HEK293 (cell line): ENCODE results near the gene COL15A1.

Experiments used
- CTCF ChIA-PET: fragments of 350-600 bp; formaldehyde crosslinking; extraction: SDS; loops from one replicate; lab custom pipeline; 2021; ENCODE audit warnings: antibody characterized with exemption; lab: Yijun Ruan, JAX
- POLR2A ChIA-PET: fragments of 300-600 bp; formaldehyde crosslinking; extraction: SDS; loops from one replicate; lab custom pipeline; 2020; ENCODE audit warnings: antibody characterized with exemption, inconsistent platforms; lab: Yijun Ruan, JAX
- H3K27ac ChIP-seq: fragments of 200-500 bp; sonication (Bioruptor generic); 2 replicates; pipeline ENCODE4 v1.5.1; 2014; ENCODE audit warnings: low read depth, low read length, control low read depth, inconsistent platforms; ENCODE audit errors: extremely low read depth
- H3K36me3 ChIP-seq, 2 experiments: fragments of 200-500 bp in 1 of 2; sonication (Bioruptor generic) in 1 of 2; 1 replicate in 1 of 2; 2 replicates in 1 of 2; pipeline ENCODE4 v1.5.1; 2014 to 2017; ENCODE audit warnings: inconsistent platforms in 2 of 2, low read length in 2 of 2; ENCODE audit not compliant: control insufficient read depth in 2 of 2, insufficient read depth in 1 of 2
- H3K4me1 ChIP-seq: fragments of 200-500 bp; sonication (Bioruptor generic); 2 replicates; pipeline ENCODE4 v1.5.1; 2014; ENCODE audit warnings: mild to moderate bottlenecking, low read length, inconsistent platforms; ENCODE audit not compliant: control insufficient read depth, insufficient read depth
- H3K4me3 ChIP-seq: 2 replicates; pipeline ENCODE4 v1.5.1; 2011; ENCODE audit warnings: low read depth, mild to moderate bottlenecking, control low read depth, low read length, moderate library complexity
- H3K9me3 ChIP-seq: fragments of 200-500 bp; sonication (Bioruptor generic); 2 replicates; pipeline ENCODE4 v1.5.1; 2014; ENCODE audit warnings: low read depth, low read length, inconsistent platforms; ENCODE audit not compliant: control insufficient read depth, insufficient read depth
- ATF2 ChIP-seq: fragments of 450-650 bp; formaldehyde crosslinking; IDR thresholded peaks from 2 replicates; pipeline ENCODE4 v1.5.1; 2016; ENCODE audit warnings: missing biosample characterization, missing genetic modification characterization, low read depth
- PRDM1 ChIP-seq: fragments of 450-650 bp; formaldehyde crosslinking; IDR thresholded peaks from 2 replicates; pipeline ENCODE4; 2016; ENCODE audit warnings: missing biosample characterization, missing genetic modification characterization
- SP2 ChIP-seq: fragments of 450-650 bp; formaldehyde crosslinking; IDR thresholded peaks from 2 replicates; pipeline ENCODE4 v1.5.1; 2016; ENCODE audit warnings: missing biosample characterization, missing genetic modification characterization
- ZFP69B ChIP-seq: fragments of 450-650 bp; formaldehyde crosslinking; IDR thresholded peaks from 2 replicates; pipeline ENCODE4 v1.5.1; 2016; ENCODE audit warnings: missing biosample characterization, missing genetic modification characterization
- ZNF121 ChIP-seq: fragments of 450-650 bp; formaldehyde crosslinking; IDR thresholded peaks from 2 replicates; pipeline ENCODE4 v1.5.1; 2016; ENCODE audit warnings: missing biosample characterization, missing genetic modification characterization
- ZNF24 ChIP-seq: fragments of 450-650 bp; formaldehyde crosslinking; IDR thresholded peaks from 2 replicates; pipeline ENCODE4 v1.5.1; 2016; ENCODE audit warnings: missing biosample characterization, missing genetic modification characterization
- ZNF585B ChIP-seq: fragments of 450-650 bp; formaldehyde crosslinking; IDR thresholded peaks from 2 replicates; pipeline ENCODE4 v1.5.1; 2016; ENCODE audit warnings: missing biosample characterization, missing genetic modification characterization
- ZNF624 ChIP-seq: fragments of 450-650 bp; formaldehyde crosslinking; IDR thresholded peaks from 2 replicates; pipeline ENCODE4 v1.5.1; 2017; ENCODE audit warnings: missing biosample characterization, missing genetic modification characterization
- ZNF76 ChIP-seq: fragments of 450-650 bp; formaldehyde crosslinking; IDR thresholded peaks from 2 replicates; pipeline ENCODE4; 2016; ENCODE audit warnings: low read depth, missing biosample characterization, missing genetic modification characterization, borderline replicate concordance
- ZNF776 ChIP-seq: fragments of 450-650 bp; formaldehyde crosslinking; IDR thresholded peaks from 2 replicates; pipeline ENCODE4 v1.5.0; 2017; ENCODE audit warnings: missing biosample characterization, missing genetic modification characterization, borderline replicate concordance
- ZNF785 ChIP-seq: fragments of 450-650 bp; formaldehyde crosslinking; IDR thresholded peaks from 2 replicates; pipeline ENCODE4 v1.5.1; 2016; ENCODE audit warnings: missing biosample characterization, missing genetic modification characterization
- ZSCAN16 ChIP-seq: fragments of 450-650 bp; formaldehyde crosslinking; IDR thresholded peaks from 2 replicates; pipeline ENCODE4 v1.5.1; 2016; ENCODE audit warnings: missing biosample characterization, missing genetic modification characterization
- TF ChIP-seq, protein P1 (sequence below): fragments of 450-650 bp; formaldehyde crosslinking; IDR thresholded peaks from 2 replicates; pipeline ENCODE4; 2016; ENCODE audit warnings: missing biosample characterization, missing genetic modification characterization
- TF ChIP-seq, protein P2 (sequence below): IDR thresholded peaks from 2 replicates; pipeline ENCODE4 v1.6.1; 2011; ENCODE audit warnings: mild to moderate bottlenecking, low read depth, low read length, borderline replicate concordance
- TF ChIP-seq, protein P3 (sequence below): fragments of 450-650 bp; formaldehyde crosslinking; IDR thresholded peaks from 2 replicates; pipeline ENCODE4 v1.5.1; 2016; ENCODE audit warnings: missing biosample characterization, missing genetic modification characterization
- TF ChIP-seq, protein P4 (sequence below): fragments of 450-650 bp; formaldehyde crosslinking; IDR thresholded peaks from 2 replicates; pipeline ENCODE4 v1.5.1; 2017; ENCODE audit warnings: missing biosample characterization, missing genetic modification characterization
- TF ChIP-seq, protein P5 (sequence below): fragments of 450-650 bp; formaldehyde crosslinking; IDR thresholded peaks from 2 replicates; pipeline ENCODE4 v1.5.1; 2016; ENCODE audit warnings: missing biosample characterization, missing genetic modification characterization

The COL15A1 gene

DNA sequence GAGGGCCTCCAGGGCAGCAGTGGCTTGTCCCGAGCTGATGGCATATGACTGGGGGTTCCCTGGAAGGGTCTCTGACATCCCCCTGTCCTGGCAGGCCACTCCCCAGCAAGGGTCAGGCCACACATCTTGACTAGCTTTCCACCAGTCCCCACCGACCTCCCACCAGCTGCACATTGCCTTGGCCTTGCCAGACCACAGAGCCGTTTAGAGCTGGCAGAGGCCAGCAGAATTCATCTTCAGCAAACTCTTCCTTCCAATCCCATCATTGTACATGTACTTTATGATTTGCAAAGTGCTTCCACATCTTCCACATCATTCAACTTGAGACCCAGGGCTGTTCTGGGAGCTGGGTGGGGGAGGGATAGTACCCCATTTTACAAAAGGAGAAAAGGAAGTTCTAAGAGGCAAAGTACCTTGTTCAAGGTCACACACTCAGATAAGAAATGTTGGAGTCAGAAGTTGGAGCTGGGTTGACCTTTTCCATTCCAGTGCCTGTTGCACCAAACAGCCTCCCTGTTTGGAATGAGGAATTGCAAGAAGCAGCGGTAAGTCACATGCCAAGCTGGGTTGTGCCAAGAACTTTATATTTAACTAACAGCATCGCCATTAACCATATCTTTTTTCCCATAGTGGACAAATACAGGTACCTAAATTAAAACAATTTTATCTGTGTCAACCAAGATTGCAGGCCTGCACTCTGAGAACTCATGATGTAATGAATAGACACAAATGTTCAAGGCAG lies 25.8 kb upstream of the COL15A1 start:
- H3K4me3 ChIP-seq = no peak overlapping the region
- TF ChIP-seq, protein P1, sequence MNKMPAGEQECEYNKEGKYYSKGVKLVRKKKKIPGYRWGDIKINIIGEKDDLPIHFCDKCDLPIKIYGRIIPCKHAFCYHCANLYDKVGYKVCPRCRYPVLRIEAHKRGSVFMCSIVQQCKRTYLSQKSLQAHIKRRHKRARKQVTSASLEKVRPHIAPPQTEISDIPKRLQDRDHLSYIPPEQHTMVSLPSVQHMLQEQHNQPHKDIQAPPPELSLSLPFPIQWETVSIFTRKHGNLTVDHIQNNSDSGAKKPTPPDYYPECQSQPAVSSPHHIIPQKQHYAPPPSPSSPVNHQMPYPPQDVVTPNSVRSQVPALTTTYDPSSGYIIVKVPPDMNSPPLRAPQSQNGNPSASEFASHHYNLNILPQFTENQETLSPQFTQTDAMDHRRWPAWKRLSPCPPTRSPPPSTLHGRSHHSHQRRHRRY (tag by site-specific recombination) = no peak
- no peak for TF ChIP-seq PRDM1 (tag by site-specific recombination)
- TF ChIP-seq ZNF121 (tag by site-specific recombination) = no peak
- no peak for TF ChIP-seq ZNF585B
- TF ChIP-seq, protein P2, sequence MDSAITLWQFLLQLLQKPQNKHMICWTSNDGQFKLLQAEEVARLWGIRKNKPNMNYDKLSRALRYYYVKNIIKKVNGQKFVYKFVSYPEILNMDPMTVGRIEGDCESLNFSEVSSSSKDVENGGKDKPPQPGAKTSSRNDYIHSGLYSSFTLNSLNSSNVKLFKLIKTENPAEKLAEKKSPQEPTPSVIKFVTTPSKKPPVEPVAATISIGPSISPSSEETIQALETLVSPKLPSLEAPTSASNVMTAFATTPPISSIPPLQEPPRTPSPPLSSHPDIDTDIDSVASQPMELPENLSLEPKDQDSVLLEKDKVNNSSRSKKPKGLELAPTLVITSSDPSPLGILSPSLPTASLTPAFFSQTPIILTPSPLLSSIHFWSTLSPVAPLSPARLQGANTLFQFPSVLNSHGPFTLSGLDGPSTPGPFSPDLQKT = no peak
- TF ChIP-seq ZNF776 (tag by site-specific recombination) = no peak
- TF ChIP-seq ATF2 (tag by site-specific recombination) = no peak
- TF ChIP-seq ZNF624 = no peak
- TF ChIP-seq, protein P3, sequence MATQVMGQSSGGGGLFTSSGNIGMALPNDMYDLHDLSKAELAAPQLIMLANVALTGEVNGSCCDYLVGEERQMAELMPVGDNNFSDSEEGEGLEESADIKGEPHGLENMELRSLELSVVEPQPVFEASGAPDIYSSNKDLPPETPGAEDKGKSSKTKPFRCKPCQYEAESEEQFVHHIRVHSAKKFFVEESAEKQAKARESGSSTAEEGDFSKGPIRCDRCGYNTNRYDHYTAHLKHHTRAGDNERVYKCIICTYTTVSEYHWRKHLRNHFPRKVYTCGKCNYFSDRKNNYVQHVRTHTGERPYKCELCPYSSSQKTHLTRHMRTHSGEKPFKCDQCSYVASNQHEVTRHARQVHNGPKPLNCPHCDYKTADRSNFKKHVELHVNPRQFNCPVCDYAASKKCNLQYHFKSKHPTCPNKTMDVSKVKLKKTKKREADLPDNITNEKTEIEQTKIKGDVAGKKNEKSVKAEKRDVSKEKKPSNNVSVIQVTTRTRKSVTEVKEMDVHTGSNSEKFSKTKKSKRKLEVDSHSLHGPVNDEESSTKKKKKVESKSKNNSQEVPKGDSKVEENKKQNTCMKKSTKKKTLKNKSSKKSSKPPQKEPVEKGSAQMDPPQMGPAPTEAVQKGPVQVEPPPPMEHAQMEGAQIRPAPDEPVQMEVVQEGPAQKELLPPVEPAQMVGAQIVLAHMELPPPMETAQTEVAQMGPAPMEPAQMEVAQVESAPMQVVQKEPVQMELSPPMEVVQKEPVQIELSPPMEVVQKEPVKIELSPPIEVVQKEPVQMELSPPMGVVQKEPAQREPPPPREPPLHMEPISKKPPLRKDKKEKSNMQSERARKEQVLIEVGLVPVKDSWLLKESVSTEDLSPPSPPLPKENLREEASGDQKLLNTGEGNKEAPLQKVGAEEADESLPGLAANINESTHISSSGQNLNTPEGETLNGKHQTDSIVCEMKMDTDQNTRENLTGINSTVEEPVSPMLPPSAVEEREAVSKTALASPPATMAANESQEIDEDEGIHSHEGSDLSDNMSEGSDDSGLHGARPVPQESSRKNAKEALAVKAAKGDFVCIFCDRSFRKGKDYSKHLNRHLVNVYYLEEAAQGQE (tag by site-specific recombination) = no peak
- TF ChIP-seq SP2 (tag by site-specific recombination) = no peak
- TF ChIP-seq ZNF76 (tag by site-specific recombination) = no peak
- TF ChIP-seq, protein P4, sequence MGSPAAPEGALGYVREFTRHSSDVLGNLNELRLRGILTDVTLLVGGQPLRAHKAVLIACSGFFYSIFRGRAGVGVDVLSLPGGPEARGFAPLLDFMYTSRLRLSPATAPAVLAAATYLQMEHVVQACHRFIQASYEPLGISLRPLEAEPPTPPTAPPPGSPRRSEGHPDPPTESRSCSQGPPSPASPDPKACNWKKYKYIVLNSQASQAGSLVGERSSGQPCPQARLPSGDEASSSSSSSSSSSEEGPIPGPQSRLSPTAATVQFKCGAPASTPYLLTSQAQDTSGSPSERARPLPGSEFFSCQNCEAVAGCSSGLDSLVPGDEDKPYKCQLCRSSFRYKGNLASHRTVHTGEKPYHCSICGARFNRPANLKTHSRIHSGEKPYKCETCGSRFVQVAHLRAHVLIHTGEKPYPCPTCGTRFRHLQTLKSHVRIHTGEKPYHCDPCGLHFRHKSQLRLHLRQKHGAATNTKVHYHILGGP = no peak
- TF ChIP-seq ZFP69B (tag by site-specific recombination) = no peak
- no peak for TF ChIP-seq ZNF24
- no peak for TF ChIP-seq ZSCAN16 (tag by site-specific recombination)
- no peak for TF ChIP-seq ZNF785 (tag by site-specific recombination)
- TF ChIP-seq, protein P5, sequence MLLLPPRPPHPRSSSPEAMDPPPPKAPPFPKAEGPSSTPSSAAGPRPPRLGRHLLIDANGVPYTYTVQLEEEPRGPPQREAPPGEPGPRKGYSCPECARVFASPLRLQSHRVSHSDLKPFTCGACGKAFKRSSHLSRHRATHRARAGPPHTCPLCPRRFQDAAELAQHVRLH (tag by site-specific recombination) = no peak
- H3K9me3 ChIP-seq = no peaks in the 10 kb centered on the region
- no peaks in the 10 kb centered on the region for H3K4me1 ChIP-seq
- H3K27ac ChIP-seq = no peak overlapping the region
- ChIA-PET POLR2A (no interaction called here), CTCF (interaction anchor here (0.6 to 2.3 kb wide), 2 partner anchors 11 to 925 kb away, joined by 3 to 7 read pairs; no protein-coding TSS in a partner anchor)
- H3K36me3 ChIP-seq = no peaks in the 10 kb centered on the region
